Measurements from ENCODE around the gene CTAG1B.
"Not testable (repeated sequence)": the region's sequence is repeated elsewhere in the genome, so short reads cannot be mapped to it uniquely, and the experiment has no call there.

Gene CTAG1B

GRCh38 chrX:154649503-154650220 is 30.6 kb upstream of the CTAG1B start:
- no peak overlapping the region for H3K27ac ChIP-seq
- TF ChIP-seq, protein P1, sequence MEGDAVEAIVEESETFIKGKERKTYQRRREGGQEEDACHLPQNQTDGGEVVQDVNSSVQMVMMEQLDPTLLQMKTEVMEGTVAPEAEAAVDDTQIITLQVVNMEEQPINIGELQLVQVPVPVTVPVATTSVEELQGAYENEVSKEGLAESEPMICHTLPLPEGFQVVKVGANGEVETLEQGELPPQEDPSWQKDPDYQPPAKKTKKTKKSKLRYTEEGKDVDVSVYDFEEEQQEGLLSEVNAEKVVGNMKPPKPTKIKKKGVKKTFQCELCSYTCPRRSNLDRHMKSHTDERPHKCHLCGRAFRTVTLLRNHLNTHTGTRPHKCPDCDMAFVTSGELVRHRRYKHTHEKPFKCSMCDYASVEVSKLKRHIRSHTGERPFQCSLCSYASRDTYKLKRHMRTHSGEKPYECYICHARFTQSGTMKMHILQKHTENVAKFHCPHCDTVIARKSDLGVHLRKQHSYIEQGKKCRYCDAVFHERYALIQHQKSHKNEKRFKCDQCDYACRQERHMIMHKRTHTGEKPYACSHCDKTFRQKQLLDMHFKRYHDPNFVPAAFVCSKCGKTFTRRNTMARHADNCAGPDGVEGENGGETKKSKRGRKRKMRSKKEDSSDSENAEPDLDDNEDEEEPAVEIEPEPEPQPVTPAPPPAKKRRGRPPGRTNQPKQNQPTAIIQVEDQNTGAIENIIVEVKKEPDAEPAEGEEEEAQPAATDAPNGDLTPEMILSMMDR (IDR thresholded peaks at IDR 0.05), result no peak
- TF ChIP-seq ZFX (IDR thresholded peaks at IDR 0.05; ENCODE audit: borderline replicate concordance), result no peak

GRCh38 chrX:154648931-154649330 is 29.8 kb upstream of the CTAG1B start:
- H3K27ac ChIP-seq, result no peak overlapping the region
- TF ChIP-seq, protein P1 (IDR thresholded peaks at IDR 0.05), result no peak
- no peak for TF ChIP-seq ZFX (IDR thresholded peaks at IDR 0.05; ENCODE audit: borderline replicate concordance)

GRCh38 chrX:154645745-154646378 is 26.8 kb upstream of the CTAG1B start:
- H3K27ac ChIP-seq, result not testable (repeated sequence)

GRCh38 chrX:154643708-154644107 is 24.6 kb upstream of the CTAG1B start:
- H3K27ac ChIP-seq, result not testable (repeated sequence)

GRCh38 chrX:154641740-154642139 is 22.7 kb upstream of the CTAG1B start:
- not testable (repeated sequence) for H3K27ac ChIP-seq

DNA sequence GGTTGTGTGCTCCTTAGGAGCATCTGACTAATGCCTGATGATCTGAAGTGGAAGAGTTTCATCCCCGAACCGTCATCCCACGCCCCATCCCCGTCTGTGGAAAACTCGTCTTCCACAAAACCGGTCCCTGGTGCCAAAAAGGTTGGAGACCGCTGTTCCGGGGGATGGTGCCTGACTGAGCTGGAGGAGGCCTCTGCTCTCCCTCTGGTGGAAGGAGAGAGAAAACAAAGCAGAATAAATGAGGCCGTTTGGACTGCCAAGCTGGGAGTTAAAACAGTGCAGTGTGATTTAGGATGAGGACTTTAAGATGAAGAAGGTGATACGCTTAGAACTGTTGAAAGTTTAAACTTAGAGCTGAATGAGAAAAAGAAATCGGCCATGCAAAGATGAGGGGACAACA is 14.6 kb upstream of the CTAG1B start:
- H3K27ac ChIP-seq, result not testable (repeated sequence)

DNA sequence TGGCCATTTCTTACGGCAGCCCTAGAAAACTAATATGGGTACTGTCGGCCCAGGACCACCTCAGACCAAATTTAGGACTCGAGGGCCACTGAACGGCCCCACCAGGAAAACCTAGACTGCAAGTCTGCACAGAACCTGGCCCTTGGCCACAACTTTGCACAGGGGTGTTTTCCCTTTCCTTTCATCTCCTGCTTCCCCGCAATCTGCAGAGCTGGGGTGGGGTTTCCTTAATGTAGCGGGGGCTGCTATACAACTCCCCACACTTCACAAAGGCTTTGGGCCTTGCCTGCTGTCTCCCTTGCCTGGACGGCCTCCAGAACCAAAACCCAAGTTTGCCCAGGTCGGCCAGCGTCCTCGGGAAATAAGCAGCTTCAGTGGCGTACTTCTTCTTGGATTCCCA is 11.9 kb upstream of the CTAG1B start:
- not testable (repeated sequence) for H3K27ac ChIP-seq

- not testable (repeated sequence) for H3K27ac ChIP-seq
Measured at GRCh38 chrX:154628960-154629359, 9.9 kb upstream of the CTAG1B start.

DNA sequence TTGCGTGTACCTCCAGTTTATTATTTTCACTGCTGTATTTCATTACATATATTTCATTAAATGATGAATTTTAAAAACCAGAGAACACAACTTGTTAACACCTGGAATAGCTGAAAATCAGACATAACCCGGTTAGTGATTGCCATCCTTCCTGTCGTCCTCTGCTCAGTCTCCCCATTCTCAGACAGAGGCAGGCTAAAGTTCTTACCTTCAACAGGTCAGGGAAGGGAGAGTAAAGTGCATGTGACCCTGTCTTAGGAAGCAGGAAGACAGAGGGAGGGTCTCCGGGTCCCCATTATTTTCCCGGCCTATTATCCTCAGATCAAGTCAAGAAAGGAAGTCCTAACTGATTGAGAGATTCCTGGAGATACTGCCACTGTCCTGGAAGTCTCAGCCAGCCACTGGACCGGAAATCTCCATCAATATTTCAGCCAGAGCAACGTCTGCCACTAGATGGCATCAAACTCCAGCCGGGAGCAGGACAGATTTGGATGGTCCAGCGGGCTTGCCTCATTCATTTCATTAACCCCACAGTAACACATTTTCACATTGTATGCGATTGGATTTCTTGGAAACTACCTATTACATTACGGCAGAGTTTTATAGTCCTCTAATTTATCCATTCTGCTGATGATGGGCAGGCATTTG is 1.8 kb upstream of the CTAG1B start:
- not testable (repeated sequence) for H3K27ac ChIP-seq

GRCh38 chrX:154613586-154613985 is 5.5 kb downstream of the CTAG1B start:
- H3K27ac ChIP-seq, result not testable (repeated sequence)

- H3K27ac ChIP-seq, result not testable (repeated sequence)
Measured at GRCh38 chrX:154611146-154611545, 7.9 kb downstream of the CTAG1B start.

GRCh38 chrX:154608823-154609222 is 10.3 kb downstream of the CTAG1B start:
- H3K27ac ChIP-seq, result not testable (repeated sequence)

GRCh38 chrX:154607976-154608375 is 11.1 kb downstream of the CTAG1B start:
- H3K27ac ChIP-seq, result not testable (repeated sequence)

DNA sequence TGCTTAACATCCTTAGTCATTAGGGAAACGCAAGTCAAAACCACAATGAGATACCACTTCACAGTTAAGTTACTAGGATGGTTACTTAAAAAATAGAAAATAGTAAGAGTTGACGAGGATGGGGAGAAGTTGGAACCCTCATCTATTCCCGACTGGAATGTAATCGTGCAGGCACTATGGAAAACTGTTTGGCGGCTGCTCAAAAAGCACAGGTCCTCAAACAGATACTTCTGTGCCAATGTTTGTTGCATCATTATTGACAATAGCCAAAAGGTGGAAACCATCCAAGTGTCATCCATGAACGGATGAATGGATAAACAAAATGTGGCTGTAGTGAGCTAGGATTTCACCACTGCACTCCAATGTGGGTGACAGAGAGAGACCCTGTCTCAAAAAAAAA is 11.7 kb downstream of the CTAG1B start:
- no peak for TF ChIP-seq ZFX (IDR thresholded peaks at IDR 0.05; ENCODE audit: borderline replicate concordance)
- TF ChIP-seq, protein P1 (IDR thresholded peaks at IDR 0.05), result no peak
- no peak overlapping the region for H3K27ac ChIP-seq

Data from 22Rv1 (cell line).